Subcutaneous abdominal adipose tissue (tissue), 5 donors: Measurements from ENCODE around the gene TNFRSF8.

Experiments used
- H3K27ac ChIP-seq: one replicate; pipeline ENCODE4 v1.7.0; 2013; ENCODE audit warnings: low read depth, mild to moderate bottlenecking, inconsistent platforms, low read length, moderate library complexity
- H3K27me3 ChIP-seq, 5 donors: one replicate each; pipeline ENCODE4 v1.7.0; 2013; ENCODE audit warnings: low read length in 5 of 5, inconsistent platforms in 1 of 5; ENCODE audit not compliant: control insufficient read depth in 5 of 5, insufficient read depth in 4 of 5
- H3K36me3 ChIP-seq, 5 donors: one replicate each; pipeline ENCODE4 v1.7.0; 2013; ENCODE audit warnings: low read length in 5 of 5; ENCODE audit not compliant: control insufficient read depth in 5 of 5, insufficient read depth in 5 of 5
- H3K4me1 ChIP-seq, 5 donors: one replicate each; pipeline ENCODE4 v1.7.0; 2013; ENCODE audit warnings: low read length in 5 of 5, mild to moderate bottlenecking in 3 of 5, moderate library complexity in 1 of 5; ENCODE audit not compliant: control insufficient read depth in 5 of 5, insufficient read depth in 5 of 5
- H3K4me3 ChIP-seq, 5 donors: one replicate each; pipeline ENCODE4 v1.7.0; 2013; ENCODE audit warnings: low read length in 5 of 5, low read depth in 1 of 5
- H3K9ac ChIP-seq, 5 donors: one replicate each; pipeline ENCODE4 v1.7.0; 2013; ENCODE audit warnings: low read length in 5 of 5, mild to moderate bottlenecking in 4 of 5, moderate library complexity in 3 of 5
- H3K9me3 ChIP-seq, 5 donors: one replicate each; pipeline ENCODE4 v1.7.0; 2013; ENCODE audit warnings: low read length in 5 of 5; ENCODE audit not compliant: control insufficient read depth in 5 of 5
- donor health status: healthy.
- donor health status: healthy.
- donor health status: healthy.
- donor health status: healthy.
- donor health status: healthy.

The TNFRSF8 gene

DNA sequence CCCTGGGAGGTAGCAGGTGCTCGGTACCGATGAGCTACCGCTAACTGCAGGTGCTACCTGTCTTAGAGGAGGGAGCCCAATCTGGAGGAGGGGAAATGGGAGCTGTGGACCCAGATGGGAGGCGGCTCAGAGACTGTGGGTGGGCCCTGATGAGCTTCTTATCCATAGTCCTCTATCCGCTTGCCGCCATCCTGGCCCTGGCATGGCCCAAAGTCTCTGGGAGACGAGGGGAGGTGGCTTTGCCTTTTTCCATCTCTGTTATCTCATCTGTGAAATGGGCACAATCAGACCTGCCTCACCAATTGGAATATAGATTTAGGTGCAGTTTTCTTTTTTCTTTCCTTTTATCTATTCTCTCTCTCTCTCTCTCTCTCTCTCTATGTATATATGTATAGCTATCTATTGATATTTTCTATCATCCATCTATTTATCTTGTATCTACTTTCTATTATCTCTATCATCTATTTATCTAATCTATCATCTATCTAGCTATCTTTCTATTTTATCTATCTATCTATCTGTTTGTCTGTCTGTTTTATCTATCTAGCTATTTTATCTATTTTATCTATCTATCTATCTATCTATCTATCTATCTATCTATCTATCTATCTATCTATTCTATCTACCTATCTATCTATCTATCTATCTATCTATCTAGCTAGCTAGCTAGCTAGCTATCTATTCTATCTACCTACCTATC lies 120.1 kb downstream of the TNFRSF8 start:
- Histone ChIP-seq H3K9me3 (no peaks in the 10 kb centered on the region), H3K4me3 (no peak overlapping the region), H3K9ac (peak overlapping the region in 1 of 5 donors; percentile 17), H3K36me3 (peaks cover 0 to 10% (median 5%) of the 10 kb centered on the region in 5 donors), H3K27me3 (peaks cover 2 to 19% (median 5%) of the 10 kb centered on the region in 5 donors), H3K4me1 (peaks cover 18 to 99% (median 83%) of the 10 kb centered on the region in 5 donors), H3K27ac (peak overlapping the region; percentile 93)

DNA sequence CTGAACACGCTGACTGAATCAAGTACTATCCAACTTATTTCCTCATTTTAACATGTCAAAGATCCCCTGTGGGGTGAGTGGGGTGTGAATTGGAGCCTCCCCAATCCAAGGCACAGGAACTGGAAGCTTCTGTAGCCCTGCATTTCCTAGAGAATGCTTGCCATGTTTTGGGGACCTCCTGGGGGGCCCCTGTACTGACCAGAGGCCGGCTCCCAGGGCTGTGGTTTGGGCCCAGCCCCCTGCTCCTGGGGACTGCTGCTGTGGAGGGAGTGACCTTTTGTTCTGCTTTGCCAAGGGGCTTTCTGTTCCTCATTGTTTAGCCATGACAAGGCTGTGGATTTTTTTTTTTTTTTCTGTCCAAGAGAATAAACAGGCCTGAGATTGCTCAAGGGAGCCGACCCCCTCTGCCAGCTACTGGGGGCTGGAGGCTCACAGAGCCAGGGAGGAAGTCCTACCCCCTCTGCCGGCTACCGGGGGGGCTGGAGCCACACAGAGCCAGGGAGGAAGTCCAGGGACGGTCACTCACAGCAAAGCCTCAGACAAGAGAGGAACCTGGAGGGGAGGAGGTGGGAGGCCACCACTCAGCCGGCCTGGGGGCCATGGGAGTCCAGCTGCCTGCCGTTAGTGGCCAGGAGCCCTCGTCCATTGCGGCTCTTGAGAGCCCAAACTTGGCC lies 121.0 kb downstream of the TNFRSF8 start:
- Histone ChIP-seq H3K9me3 (no peaks in the 10 kb centered on the region), H3K4me3 (peak overlapping the region in 4 of 5 donors; percentile 19 to 52 (median 46)), H3K4me1 (peaks cover 18 to 99% (median 83%) of the 10 kb centered on the region in 5 donors), H3K27ac (peak overlapping the region; percentile 93), H3K9ac (peak overlapping the region in 4 of 5 donors; percentile 24 to 80 (median 60)), H3K27me3 (peaks cover 3 to 19% (median 4%) of the 10 kb centered on the region in 5 donors), H3K36me3 (peaks cover 0 to 17% (median 10%) of the 10 kb centered on the region in 5 donors)

DNA sequence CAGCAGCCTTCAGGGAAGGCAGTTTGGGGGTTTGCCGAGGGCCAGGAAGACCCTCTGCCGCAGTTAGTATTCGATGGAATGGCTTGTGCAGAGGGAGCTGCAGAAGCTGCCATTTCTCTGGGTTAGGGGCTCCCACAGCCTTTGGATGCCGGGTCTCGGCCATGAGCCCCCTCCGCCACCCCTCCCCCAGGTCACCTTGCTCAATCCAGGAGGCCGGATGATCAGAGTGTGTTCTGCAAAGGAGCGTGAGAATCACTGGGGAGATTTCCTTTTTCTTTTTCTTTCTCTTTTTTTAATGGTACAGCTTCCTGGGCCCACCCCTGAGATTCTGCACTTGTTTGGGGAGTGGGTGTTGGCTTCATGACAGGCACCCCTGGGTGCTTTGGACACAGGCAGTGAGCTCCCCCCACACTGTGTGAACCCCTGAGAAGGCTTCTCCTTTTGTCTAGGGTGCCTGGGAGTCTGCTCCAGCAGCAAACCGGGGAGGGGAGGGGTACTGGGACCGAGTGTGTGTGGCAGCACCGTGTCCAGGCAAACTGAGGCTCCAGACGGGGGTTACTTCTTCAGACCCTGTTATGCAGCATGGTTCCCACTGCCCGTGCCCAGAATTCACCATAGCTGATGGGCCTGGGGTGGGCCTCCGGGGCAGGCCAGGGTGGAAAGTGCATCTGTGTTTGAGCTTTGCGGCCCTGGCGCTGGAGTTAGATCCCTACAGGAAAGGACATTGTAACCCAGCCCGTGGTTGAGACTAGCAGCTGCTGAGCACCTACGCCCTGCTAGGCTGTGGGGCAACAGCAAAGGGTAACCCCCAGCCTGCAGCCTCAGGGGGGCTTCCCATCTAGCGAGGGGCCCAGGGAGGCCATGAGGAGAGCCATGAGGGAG lies 122.2 kb downstream of the TNFRSF8 start:
- Histone ChIP-seq H3K4me1 (peaks cover 16 to 95% (median 74%) of the 10 kb centered on the region in 5 donors), H3K4me3 (peak overlapping the region in 4 of 5 donors; percentile 19 to 52 (median 46)), H3K9me3 (no peaks in the 10 kb centered on the region), H3K27ac (peak overlapping the region; percentile 93), H3K27me3 (peaks cover 3 to 19% (median 4%) of the 10 kb centered on the region in 5 donors), H3K36me3 (peaks cover 0 to 25% (median 15%) of the 10 kb centered on the region in 5 donors), H3K9ac (peak overlapping the region; percentile 24 to 80 (median 59))

DNA sequence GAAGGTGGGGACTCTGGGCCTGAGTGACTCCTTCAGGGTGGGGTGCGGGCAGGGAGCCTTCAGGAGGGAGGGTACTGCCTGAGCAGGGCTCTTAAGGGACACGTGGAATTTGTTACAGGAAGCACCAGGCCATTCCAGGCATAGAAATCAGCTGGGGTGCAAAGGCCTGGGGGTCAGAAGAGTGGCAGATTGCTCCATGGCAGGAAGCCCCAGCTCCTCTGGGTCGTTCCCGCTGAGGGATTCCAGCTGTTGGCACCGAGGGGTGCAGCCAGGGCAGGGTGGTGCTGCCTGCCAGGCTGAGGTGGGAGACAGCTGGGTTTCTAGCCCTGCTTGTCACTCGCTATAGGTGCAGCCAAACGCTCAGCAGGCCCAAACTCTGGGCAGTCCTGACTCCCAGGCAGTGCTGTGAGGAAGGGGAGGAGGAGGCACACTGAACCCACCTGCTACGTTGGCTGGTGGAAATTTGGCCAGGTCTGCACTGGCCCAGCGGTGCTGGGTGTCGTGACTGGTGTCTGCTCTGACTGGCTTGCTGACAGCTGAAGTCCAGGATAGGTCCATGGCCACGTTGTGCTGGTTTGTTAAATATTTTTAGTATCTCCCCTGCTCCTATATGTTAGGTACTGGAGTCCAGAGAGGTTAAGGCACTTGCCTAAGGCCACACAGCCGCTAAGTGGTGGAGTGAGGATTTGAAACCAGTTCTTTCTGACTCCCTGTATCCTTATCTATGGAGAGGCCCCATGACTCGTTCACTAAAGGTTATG lies 123.0 kb downstream of the TNFRSF8 start:
- peak overlapping the region; percentile 93 for H3K27ac ChIP-seq
- H3K36me3 ChIP-seq = peaks cover 0 to 29% (median 20%) of the 10 kb centered on the region in 5 donors
- H3K27me3 ChIP-seq = peaks cover 3 to 19% (median 4%) of the 10 kb centered on the region in 5 donors
- peak overlapping the region in 3 of 5 donors; percentile 59 to 80 (median 62) for H3K9ac ChIP-seq
- H3K4me3 ChIP-seq = peak overlapping the region in 3 of 5 donors; percentile 41 to 52 (median 50)
- H3K4me1 ChIP-seq = peaks cover 14 to 87% (median 65%) of the 10 kb centered on the region in 5 donors
- H3K9me3 ChIP-seq = no peaks in the 10 kb centered on the region

DNA sequence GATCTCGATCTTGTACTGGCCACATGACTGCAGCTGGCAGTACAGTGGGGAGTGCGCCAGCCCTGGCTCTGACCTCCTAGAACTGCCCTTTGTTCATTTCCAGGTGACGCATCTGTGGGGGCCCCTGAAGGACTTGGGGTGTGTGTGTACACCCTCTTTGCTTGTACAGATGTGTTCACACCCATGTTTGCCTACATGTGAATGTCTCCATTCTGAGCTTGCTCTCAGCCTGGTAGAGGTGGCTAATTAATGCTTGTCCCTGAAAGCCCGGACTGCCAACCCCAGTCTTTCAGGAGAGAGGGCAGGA lies 123.5 kb downstream of the TNFRSF8 start:
- Histone ChIP-seq H3K9ac (peak overlapping the region in 2 of 5 donors; percentile 8 to 80), H3K4me1 (peaks cover 14 to 81% (median 60%) of the 10 kb centered on the region in 5 donors), H3K27ac (peak overlapping the region; percentile 93), H3K4me3 (no peak overlapping the region), H3K36me3 (peaks cover 0 to 34% (median 25%) of the 10 kb centered on the region in 5 donors), H3K9me3 (no peaks in the 10 kb centered on the region), H3K27me3 (peaks cover 3 to 19% (median 4%) of the 10 kb centered on the region in 5 donors)

DNA sequence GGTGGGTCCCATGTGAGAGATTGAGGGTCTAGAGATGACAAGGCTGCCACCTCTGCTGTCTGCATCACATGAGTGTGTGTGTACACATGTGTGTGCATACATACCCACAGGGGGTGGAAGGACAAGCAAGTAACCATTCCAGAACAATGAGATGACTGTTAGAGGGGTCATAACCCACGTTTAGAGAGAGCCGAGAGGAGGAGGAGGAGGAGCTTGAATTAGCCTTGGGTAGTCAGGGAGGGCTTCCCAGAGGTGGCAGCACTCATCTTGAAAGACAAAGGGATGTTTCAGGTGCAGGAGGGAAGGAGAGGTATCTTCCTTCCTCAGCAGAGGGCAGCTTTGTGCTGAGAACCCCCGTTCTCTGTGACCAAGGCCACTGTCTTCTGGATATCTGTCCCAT lies 125.0 kb downstream of the TNFRSF8 start:
- Histone ChIP-seq H3K4me1 (peaks cover 14 to 66% (median 46%) of the 10 kb centered on the region in 5 donors), H3K36me3 (peaks cover 0 to 44% (median 35%) of the 10 kb centered on the region in 5 donors), H3K27me3 (peaks cover 3 to 19% (median 4%) of the 10 kb centered on the region in 5 donors), H3K4me3 (no peak overlapping the region), H3K27ac (no peak overlapping the region), H3K9me3 (no peaks in the 10 kb centered on the region), H3K9ac (no peak overlapping the region)

DNA sequence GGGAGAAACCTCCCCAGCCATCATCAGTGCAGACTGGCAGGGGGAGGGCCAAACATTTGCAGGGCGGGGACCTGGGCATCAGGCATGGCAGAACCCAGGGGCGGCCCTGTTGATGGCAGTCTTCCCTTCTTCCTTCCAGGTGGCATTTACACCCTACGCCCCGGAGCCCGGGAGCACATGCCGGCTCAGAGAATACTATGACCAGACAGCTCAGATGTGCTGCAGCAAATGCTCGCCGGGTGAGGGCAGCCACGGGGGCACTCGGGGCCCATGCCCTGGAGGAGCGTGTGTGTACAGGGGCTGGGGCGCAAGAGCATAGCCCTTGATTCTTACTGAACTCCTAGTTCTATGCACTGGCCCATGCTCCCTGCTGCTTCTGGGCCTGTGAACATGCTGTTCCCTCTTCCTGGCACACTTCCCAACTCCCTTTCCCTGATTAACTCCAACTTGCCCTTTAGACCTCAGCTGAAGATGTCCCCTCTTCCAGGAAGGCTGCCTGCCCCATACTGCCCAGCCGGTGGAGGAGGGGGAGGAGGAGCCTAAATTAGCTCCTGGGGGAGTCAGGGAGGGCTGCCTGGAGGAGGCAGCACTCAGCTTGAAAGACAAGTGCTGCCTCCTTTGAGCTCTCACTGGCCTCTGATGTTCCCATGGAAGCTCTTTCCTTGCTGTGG lies 125.7 kb downstream of the TNFRSF8 start:
- Histone ChIP-seq H3K27ac (no peak overlapping the region), H3K9ac (no peak overlapping the region), H3K36me3 (peaks cover 0 to 51% (median 41%) of the 10 kb centered on the region in 5 donors), H3K4me3 (no peak overlapping the region), H3K9me3 (no peaks in the 10 kb centered on the region), H3K4me1 (peaks cover 14 to 60% (median 44%) of the 10 kb centered on the region in 5 donors), H3K27me3 (peaks cover 3 to 19% (median 4%) of the 10 kb centered on the region in 5 donors)

DNA sequence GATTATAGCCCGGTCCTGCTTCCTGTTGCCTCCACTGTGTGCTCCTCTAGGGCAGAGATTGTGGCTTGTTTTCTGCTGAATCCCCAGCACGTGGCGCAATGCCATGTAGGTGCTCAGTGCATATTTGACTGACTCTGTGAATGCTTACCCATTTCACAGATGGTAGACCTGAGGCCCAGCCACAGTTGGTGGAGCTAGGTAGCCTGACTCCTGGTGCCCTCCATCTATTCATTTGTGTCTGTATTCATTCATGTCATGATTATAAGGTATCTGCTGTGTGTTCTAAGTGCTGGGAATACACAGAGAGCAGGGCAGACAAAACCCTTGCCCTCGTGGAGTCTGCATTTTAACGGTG lies 126.2 kb downstream of the TNFRSF8 start:
- Histone ChIP-seq H3K27ac (no peak overlapping the region), H3K27me3 (peaks cover 3 to 16% (median 4%) of the 10 kb centered on the region in 5 donors), H3K4me1 (peaks cover 14 to 59% (median 43%) of the 10 kb centered on the region in 5 donors), H3K4me3 (no peak overlapping the region), H3K9ac (no peak overlapping the region), H3K36me3 (peaks cover 0 to 56% (median 46%) of the 10 kb centered on the region in 5 donors), H3K9me3 (no peaks in the 10 kb centered on the region)
